Cardiac fibroblast (primary cell): ENCODE data around the gene TAOK1.

ENCODE experiments used
- DNase-seq, 2 donors: peaks; one replicate each; pipeline versions ENCODE4 v3.0.0 to v3.0.0-alpha.2; 2010; ENCODE audit warnings: low read depth in 2 of 2
- H3K4me3 ChIP-seq, 2 donors: replicated peaks in 1 of 2; 1 replicate in 1 of 2; 2 replicates in 1 of 2; pipeline ENCODE4 v1.5.1; 2011; ENCODE audit warnings: low read depth in 2 of 2, low read length in 2 of 2, mild to moderate bottlenecking in 2 of 2, moderate library complexity in 1 of 2
- TF ChIP-seq, protein P1 (sequence below): IDR thresholded peaks from one replicate; pipeline ENCODE4 v1.5.1; 2011; ENCODE audit warnings: low read depth, mild to moderate bottlenecking, low read length, inconsistent platforms

TAOK1 gene

DNA sequence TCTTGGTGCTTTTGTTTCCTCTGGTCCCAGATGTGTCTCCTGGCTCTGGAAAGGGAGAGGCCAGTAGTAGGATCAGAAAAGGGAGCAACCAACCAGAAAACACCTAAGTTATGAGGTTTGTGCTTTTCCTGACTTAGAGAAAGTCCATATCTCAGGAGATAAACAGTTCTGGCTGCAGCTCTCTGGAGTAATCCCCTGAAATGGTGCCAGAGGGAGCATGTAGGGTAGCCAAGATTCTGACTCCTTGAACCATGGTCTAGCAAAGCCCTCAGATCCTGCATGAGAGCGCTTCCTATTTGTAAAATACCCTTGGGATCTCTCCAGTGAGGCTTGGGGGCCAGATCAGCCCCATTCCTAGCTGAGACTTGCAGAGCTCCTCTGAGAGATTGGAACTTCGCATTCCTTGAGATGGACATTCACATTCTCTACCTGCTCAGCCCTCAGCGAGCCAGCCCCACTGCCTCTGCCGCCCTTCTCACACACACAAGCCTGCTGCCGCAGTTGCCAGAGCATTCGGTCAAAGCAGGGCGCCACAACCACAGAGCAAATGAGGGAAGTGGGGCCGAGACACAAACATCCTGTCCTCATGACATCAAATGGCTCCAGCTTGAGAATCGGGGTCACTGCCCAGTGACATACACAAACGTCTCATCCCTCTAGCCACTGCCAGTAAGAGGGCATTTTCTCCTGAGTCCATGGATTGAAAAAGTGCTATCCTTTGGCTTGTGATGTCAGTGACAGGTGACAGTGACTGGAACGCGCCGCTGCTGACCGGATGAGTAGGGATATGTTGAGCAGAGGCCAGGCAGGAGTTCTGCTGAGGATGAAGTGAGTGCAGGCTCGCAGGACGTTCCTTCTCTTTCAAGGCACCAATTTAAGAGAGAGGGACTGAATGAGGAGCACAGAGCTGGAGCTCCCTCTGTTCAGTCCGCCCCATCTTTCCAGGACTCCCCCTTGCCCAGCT, 171.7 kb downstream of the TAOK1 start:
- DNase-seq: peak in 1 of 2 donors; percentile 46
- no peak overlapping the region for H3K4me3 ChIP-seq
- TF ChIP-seq, protein P1, sequence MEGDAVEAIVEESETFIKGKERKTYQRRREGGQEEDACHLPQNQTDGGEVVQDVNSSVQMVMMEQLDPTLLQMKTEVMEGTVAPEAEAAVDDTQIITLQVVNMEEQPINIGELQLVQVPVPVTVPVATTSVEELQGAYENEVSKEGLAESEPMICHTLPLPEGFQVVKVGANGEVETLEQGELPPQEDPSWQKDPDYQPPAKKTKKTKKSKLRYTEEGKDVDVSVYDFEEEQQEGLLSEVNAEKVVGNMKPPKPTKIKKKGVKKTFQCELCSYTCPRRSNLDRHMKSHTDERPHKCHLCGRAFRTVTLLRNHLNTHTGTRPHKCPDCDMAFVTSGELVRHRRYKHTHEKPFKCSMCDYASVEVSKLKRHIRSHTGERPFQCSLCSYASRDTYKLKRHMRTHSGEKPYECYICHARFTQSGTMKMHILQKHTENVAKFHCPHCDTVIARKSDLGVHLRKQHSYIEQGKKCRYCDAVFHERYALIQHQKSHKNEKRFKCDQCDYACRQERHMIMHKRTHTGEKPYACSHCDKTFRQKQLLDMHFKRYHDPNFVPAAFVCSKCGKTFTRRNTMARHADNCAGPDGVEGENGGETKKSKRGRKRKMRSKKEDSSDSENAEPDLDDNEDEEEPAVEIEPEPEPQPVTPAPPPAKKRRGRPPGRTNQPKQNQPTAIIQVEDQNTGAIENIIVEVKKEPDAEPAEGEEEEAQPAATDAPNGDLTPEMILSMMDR: no peak

DNA sequence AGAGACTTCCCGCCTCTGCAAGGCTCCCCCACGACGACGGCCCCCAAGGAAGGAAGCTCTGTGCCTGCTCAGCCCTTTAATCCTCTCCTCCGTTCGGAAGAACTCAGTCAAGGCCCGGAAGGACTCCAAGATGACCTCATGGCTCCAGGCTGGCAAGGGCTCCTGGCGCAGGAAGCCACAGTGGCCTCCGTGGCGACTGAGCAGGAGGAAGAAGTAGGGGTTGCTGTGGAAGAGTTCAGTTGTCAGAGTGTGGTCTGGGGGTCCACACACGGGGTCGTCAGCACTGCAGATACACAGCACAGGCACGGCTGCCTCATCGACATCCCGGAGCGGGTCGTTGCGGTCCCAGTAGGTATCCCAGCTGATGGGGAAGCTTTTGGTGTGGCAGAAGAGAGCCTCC, 172.5 kb downstream of the TAOK1 start:
- TF ChIP-seq, protein P1: no peak
- no peak for DNase-seq
- H3K4me3 ChIP-seq: no peak overlapping the region

DNA sequence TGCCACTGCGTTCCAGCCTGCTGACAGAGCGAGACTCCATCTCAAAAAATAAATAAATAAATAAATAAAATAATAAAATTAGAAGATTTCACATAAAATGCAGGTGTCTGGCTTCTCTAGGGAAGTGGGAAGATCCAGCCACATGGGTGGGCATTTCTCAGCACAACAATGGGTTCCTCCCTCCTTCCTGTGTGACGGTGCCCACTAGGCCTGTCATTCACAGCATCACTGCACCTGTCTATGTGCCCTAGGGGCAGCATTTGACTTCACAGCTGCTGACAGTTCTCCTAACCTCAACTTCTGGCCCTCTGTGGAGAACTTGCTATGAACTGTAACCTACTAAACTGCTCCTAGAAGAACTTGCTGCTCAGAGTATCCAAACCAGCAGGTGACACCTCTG, 173.7 kb downstream of the TAOK1 start:
- no peak for DNase-seq
- TF ChIP-seq, protein P1: no peak
- no peak overlapping the region for H3K4me3 ChIP-seq

DNA sequence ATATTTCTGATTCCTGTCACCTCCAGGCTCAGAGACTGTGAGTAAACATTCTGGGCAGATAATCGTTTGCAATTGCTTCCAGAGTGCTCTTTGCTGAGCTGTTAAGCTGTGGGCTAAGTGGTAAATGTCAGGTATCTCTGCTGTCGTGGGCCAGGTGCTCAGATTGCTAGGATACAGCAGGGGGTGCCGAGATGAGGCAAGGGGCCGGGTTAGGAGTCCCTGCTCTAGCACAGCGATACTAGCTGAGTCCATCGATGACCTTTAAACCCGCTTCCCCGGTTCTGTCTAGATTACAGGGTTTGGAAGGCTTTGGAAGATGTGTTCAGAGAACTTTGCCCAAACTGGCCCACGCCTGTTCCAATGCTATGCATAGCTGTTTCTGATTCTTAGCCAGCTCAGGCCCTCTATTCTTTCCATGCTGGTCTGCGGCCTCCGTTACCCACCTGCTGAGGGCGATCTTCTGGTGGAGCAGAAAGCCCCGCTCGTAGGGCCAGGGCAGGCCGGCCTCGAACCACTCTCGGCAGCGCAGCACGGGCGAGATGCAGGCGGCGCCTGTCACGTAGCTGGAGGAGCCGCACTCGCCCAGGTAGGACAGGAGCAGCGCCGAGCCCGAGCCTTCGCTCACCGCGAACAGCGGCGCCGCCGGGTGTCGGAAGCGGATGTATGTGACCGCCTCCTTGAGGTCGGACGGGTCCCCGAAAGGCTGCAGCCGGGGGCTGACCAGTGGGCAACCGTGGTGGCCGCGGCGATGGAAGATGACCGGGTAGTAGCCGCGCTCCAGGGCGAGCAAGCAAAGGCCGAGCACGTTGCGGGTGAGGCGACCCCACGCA, 175.7 kb downstream of the TAOK1 start:
- no peak for DNase-seq
- peak overlapping the region; percentile 40 to 45 for H3K4me3 ChIP-seq
- TF ChIP-seq, protein P1: no peak

DNA sequence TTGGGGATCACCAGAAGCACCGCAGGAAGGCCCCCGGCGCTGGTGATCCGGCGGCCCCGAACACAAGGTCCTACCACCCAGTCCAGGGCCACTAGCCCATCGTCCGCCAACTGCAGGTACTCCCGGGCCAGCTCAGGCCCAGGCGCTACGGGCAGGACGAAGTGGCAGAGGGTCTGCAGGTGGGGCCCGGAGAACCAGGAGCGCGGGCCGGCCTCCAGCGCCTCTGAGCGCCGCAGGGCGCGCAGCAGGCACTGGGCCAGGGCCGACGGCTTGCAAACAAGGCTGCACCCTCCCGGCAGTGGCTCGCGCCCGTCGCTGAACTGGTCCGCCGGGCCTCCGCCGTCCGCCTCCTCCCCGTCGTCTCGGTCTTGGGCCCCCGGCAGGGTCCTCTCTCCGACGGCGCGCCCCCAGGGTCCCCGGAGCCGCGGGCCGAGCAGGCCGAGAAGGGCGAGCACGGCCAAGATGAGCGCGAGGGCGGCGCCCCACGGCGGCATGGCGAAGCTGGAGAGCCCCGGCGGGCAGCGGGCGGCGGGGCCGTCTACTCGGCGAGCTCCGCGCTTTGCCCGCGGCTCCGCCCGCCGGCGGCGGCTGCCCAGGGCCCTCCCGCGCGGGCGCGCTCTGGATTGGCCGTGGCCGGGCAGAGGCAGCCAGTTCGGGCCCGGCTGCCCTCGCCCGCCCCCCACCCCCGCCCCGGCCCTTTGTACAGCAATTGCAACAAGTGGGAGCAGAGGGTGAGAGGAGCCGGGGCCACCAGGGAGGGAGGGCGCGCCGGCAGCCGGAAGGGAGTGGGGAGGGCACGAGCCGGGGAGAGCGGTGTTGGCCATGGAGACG, 176.5 kb downstream of the TAOK1 start, which contains the start of gene ABHD15:
TSS of gene ABHD15 (minus strand) at position 565 of the 831 bp plus-strand sequence. CDS start at position 494, 71 bp downstream.
- peak; percentile 48 to 79 for DNase-seq
- TF ChIP-seq, protein P1: no peak
- H3K4me3 ChIP-seq: peak within 1 kb of the TSS; percentile 67 to 69

DNA sequence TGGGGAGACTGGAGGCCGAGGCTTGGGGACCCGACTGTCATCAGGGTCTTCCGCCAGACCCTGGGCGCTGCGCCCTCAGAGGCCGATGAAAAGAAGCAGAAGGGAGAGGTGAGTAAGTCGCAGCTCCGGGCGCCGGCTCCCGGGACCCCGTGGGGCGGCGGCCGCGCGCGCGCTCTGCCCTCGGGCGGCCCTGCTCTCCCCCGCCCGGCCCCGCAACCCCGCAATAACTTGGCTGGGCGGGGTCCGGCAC, 177.1 kb downstream of the TAOK1 start:
- no peak for DNase-seq
- H3K4me3 ChIP-seq: peak overlapping the region; percentile 67 to 69
- TF ChIP-seq, protein P1: no peak
